ENCODE measurements around the gene STAG2.
A peak's percentile ranks its signal among the peaks of the same experiment; 100 is the strongest.
"Not testable (repeated sequence)": the region's sequence is repeated elsewhere in the genome, so short reads cannot be mapped to it uniquely, and the experiment has no call there.

The STAG2 gene

DNA sequence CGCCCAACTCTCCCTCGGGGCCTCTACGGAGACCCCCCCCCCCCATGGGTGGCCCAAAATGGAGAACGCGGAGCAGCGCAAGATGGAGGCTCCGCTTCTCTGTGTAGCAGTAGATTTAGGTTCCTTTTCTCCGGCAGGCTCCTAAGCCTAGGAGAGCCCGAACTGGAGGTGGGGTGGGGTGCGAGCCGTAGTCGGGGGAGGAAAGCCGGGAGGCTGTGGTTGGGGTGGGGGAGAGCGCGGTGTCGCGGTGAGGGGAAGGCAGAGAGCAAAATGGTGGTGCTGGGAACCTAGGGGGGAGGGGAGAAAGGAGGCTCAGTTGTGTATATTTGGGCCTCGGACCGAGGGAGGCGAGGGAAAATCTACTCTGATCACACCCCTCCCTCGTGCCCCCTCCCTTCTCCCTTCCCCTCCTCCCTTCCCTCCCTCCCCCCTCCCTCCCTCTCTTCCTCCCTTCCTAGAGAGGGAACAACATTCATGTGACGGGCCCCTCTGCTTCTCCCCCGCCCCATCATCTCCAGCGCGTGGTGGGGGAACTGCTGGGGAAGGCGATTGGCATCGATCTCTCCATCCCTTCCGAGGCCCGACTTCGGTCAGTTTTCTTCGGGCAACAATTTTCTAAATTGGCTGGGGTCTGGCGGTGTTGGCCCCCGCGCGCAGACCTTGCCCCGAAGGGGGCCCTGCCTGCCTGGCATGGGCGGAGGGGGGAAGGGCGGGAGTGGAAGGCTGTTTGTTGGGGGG, at the start of gene STAG2:
TSS of gene STAG2 (plus strand) at position 439 of the 738 bp plus-strand sequence. CDS start 60,922 bp downstream, outside the sequence.
- DNase-seq (ENCODE audit: low spot score), result peak; percentile 88

DNA sequence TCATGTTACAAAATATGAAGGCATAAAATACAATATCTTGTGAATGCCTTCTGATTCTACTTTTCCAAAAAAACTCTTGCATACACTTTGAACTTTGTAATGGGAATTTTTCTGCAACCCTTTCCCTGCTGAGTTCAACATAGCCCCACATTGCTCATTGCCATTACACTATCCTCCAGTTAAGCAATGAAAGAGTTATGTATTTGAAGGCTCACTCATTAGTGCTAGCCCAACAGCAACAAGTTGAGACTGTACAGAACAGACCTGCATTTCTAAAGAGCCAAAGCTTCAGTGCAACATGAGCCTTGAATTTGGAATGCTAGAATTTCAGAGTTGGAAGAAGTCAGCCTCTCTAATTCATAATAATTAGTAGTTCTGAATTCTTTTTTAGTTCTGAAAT, 44.4 kb upstream of the STAG2 start:
- no peak for DNase-seq (ENCODE audit: low spot score)

DNA sequence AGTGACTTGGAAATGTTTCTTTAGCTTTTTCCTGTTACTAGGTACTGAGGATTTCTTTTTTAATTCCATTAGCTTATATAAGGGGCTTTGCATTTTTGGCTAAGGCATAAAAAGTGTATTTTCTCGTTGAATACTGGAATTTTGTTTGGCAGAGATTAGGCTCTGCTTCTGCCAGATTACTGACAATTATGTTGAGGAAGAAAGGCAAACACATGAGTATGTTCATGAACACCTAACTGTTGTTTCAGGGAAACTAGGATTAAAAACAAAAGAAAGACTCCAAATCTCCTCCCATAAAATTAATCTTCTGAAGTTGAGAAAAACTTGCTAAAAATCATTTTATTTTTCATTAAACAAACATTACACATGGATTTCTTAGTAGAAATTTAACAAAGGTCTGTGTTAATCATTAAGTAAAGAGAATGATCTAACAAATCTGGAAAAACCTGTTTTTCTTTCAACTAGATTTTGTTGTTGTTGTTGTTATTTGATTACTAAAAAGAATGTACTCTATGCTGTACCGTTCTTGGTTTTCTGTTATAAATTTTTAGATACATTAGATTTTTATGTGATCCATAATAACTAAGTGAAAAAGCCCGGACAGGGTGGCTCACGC, 43.3 kb upstream of the STAG2 start:
- DNase-seq (ENCODE audit: low spot score), result no peak

DNA sequence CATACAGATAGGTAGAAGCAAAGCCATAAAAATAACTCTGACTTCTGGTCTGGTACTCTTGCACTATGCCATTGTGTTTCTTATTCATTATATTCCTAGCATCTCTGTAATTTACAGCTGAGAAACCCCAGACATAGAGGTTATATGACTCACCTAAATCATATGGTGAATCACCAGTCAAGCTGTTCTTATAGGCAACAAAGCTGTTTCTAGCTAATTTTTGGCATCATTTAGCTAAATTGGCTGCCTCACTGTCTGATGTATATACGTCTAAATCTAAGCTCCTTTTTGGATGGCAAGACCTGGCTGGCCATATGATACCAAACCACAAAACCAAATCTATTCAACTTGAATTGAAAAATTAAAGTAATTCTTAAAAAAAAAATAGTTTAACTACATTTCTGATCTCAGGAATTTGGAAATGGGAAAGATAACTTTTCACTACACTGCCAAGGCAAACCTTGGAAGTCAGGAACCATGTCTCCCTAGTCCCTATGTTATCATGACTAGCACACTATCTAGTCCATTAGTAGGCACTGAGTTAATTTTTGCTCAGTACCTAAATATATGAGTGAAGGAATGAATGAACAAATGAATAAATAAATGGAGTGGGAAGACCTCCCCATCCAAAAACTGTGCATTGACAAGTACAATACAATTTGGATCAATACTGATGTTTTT, 41.3 kb upstream of the STAG2 start:
- no peak for DNase-seq (ENCODE audit: low spot score)

DNA sequence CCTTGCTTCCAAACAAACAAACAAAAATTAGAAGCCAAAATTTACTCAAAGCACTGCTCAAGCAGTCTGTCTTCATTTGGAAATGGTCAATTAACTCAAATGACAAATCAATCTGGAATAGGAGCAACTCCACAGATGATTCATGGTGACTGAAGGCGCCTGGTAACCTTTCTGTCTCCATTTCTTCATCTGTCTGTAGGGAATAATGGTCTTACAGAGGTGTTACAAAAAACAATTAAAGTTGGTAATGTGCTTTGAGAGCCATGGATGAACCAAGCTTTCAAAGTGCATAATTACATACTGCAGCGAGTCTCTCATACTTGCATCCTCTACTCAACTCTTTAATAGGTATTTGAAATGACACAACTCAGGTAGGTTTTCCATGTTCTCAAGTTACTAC, 38.3 kb upstream of the STAG2 start:
- DNase-seq (ENCODE audit: low spot score), result no peak

DNA sequence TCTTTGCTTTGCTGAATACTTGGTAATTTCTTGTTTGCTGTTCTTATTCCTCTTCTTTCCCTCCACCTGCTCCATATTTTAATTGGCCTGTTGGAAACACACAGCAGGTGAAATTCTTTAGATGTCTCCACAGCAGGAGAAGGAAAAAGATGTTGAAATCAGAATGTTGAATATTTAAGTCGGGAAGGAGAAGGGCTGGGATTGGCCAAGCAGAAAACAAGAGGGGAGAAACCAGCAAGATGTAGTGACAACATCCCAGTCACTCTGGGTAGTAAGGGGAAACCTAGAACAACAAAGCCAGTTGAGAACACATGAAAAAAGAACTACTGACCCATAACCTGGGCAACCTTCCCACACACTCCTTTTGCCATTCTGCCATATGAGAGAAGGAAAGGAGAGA, 37.3 kb upstream of the STAG2 start:
- DNase-seq (ENCODE audit: low spot score), result no peak

DNA sequence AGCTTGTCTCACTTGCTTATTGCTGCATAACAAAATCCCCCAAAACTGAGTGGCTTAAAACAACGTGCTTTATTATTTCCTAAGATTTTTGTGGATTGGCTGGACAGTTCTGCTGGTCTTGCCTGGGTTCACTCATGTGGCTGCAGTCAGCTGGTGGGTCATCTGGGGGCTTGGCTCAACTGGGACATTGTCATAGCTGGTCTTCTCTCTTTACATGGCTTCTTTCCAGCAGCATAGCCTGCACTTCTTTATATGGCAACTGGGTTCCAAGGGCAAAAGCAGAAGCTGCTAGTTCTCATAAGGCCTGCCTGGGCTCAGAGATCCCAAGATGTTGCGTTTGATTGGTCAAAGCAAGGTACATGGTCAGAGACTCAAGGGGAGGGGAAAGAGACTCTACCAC, 33.7 kb upstream of the STAG2 start:
- no peak for DNase-seq (ENCODE audit: low spot score)

DNA sequence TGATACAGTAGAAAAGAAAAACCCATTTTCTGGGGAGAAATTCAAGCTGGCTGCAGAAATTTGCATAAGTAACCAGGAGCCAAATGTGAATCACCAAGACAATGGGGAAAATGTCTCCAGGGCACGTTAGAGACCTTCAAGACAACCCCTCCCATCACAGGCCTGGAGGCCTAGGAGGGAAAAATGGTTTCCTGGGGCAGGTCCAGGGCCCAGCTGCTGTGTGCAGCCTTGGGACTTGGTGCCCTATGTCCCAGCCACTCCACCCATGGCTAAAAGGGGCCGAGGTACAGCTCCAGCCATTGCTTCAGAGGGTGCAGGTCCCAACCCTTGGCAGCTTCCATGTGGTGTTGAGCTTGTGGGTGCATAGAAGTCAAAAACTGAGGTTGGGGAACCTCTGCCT, 29.5 kb upstream of the STAG2 start:
- DNase-seq (ENCODE audit: low spot score), result not testable (repeated sequence)

DNA sequence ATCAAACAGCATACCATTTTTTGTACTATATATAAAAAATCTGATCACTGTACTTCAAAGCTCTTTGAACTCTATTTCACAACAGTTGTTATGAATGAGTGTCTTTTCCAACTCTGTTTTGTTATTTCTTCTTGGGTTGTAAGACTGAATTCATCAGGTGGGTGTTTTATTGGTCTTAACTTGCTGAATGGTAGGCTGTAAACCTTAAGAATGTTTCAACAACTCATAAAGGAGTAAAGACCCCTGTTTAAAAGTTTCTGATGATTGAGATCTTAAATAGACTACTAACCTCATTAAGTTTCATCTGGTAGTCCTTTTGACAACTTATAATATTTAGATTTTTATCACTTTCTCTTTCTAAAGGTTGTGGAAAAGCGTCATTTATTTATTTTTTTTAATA, 18.4 kb upstream of the STAG2 start:
- no peak for DNase-seq (ENCODE audit: low spot score)

DNA sequence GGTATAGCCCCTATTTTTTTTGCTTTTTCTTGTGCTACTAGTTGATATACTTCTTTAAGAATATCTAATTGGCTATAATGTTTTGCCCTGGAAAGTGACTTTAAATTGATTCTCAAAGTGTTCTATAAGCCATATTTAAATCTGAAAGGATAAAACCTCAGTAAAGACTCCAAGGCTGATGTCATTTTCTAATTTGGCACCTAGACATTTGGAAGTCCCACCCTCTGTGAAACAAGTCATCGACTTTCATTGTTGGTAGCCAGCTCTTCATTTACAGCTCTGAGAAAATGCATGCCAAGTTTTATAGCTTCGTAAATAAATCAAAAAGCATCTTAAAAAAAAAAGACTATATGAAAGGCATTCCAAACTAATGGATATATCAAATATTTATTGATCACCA, 18.0 kb upstream of the STAG2 start:
- no peak for DNase-seq (ENCODE audit: low spot score)

DNA sequence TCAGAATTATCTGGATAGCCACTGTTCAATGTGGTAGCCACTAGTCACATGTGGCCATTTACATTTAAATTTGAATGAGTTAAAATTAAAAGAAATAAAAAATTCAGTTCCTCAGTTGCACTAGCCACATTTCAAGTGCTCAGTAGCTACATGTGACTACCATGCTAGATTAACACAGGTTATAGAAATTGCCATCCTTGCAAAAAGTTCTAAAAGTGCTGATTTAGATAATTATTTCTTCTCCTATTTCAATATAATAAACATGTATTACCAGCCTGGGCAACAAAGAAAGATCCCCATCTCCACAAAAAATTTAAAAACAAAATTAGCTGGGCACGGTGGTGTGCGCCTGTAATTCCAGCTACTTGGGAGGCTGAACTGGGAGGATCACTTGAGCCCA, 11.7 kb upstream of the STAG2 start:
- DNase-seq (ENCODE audit: low spot score), result no peak

DNA sequence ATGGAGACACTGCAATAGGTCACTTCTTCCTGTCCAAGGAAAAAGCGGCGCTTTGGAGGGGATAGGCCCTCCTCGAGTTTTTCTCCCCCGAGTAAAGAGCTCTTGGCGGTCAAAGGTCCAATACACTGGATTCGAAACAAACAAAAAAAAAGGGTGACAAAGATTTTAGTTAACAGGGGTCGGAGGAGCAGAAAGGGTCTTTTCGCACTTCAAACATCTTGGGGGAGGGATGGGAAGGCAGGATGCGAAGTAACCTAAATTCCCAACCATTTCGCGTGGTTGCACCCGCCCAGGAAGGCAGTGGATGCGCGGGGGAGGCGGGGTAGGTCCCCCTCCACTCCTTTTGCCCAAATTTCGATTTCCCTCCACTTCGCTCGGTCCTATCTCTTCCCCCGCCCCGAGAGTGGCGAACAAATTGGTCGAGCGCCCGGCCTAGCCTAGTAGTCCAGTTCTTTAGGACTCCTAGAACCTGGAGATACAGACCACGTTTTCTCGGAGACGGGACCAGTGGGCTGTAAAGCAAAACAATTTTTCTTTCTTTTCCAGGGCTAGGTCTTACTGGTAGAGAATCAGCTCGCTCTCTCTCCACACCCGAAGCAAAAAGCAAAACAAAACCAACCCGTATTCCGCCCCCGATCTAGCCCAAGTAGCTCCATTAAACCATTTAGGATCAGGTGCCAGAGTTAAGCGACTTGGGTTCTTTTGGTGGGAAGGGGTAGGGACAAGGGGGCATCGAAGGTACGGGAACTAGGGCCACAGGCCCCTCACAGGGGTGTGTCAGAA, 2.0 kb upstream of the STAG2 start:
- DNase-seq (ENCODE audit: low spot score), result peak; percentile 51

DNA sequence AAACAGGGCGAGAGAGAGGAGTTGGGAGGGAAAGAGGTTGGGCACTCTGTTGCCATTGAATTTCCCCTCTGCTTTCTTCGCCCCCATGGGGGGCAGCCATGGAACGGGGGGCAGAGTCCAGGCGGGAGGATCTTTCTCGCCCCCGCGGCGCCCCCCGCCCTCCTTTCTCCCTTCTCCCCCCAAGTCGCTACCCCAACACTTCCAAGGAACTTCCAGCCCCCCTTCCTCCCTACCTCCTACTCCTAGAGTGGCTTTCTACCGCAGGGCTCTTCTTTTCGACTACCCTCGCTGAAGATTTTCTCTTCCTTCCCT, 594 bp upstream of the STAG2 start:
- no peak for DNase-seq (ENCODE audit: low spot score)

DNA sequence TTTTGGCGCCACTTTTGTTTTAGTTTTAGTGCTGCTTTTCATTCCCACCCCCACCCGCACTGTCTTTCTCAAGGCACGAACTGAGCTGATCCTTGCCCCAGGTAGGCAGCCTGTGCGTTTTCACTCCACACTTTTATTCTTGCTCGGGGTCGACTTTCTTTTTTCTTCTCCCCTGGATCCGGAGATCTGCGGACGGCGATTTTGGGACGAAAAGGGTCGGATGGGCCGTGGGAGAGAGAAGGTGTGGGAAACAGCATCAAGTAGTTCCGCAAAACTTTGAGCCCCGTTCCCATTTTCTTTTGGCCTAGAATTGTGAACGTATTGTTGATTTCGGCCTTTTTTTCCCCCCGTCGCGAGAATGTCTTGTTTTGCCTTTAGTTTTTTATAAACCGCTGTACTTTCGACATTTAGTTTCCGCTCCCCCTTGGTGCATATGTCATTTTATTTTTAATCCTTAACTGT, 531 bp downstream of the STAG2 start:
- no peak for DNase-seq (ENCODE audit: low spot score)

DNA sequence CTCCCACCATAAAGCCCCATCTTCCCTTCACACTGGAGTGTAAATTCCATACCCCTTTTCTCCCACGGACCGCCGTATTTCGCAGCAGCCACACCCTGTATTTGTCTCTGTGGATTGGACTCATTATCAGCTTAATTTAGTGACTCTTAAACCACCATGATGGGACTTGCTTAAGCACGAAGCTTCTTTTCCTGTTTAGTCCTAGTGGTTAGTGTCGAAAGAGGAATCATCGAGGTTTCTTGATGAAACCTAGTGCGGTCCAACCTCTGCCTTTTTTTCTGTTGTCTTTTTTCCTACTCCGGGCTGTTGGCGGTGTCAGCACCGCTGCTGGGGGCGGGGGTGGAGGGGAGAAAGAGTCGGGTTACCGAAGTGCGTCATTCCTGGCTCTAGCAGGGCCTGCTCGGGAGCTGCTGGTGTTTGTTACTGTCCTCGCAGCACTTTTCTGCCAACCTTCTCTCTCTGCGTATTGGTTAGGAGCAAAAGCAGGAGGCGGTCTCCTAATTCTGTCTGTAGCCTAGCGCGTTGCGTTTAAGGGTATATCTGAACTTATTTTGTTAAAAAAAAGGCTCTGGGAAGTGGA, 1.4 kb downstream of the STAG2 start:
- peak; percentile 89 for DNase-seq (ENCODE audit: low spot score)

DNA sequence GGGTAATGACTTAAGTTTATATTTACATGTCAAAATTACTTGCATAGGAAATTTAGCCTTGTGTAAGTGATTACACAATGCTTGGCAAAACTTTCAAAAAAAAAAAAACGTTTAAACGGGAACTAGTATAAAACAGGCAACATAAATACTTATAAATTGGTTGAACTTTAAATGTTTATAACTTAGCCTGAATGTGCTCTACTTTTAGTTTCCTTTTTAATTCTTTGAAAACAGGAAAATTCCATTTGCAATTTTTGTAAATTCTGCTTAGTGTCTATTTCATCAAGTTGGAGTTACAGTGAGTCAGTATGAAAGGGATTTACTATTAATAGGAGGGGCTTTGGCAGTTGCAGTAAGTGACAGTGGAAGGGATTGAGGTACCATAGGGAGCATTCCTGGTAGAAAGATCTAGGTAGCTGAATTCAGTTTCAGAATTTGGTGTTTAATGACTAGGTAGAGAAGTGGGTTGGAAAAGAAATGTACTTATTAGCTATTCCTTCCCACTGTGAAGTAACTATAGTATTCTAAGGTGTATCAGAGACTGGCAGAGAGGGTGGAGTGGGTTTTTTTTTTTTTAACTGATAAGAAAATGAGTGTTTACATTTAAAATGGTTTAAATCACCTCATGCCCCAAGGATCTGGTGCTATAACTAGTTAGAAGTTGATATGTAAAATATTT, 2.8 kb downstream of the STAG2 start:
- peak; percentile 3 for DNase-seq (ENCODE audit: low spot score)

DNA sequence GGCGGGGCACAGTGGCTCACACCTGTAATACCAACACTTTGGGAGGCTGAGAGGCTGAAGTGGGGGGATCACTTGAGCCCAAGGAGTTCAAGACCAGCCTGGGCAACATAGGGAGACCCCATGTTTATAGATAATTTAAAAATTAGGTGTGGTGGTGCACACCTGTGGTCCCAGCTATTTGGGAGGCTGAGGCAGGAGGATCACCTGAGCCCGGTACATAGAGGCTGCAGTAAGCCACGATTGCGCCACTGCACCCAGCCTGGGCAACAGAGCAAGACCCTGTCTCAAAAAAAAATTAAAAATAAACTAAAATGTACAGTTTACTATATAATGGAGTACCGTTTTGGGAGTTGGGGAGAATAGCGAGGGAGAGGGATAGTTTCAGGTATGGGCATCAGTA, 4.2 kb downstream of the STAG2 start:
- no peak for DNase-seq (ENCODE audit: low spot score)

DNA sequence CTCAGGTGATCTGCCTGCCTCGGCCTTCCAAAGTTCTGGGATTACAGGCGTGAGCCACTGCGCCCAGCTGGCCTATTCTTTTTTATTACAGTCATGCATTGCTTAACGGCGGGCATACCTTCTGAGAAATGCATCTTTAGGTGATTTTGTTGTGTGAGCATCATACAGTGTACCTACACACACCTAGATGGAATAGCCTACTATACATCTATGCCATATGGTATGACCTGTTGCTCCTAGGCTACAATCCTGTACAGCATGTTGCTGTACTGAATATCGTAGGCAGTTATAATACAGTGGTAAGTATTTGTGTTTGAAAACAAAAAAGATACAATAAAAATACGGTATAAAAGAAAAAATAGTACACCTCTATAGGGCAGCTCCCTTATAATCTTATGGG, 6.0 kb downstream of the STAG2 start:
- DNase-seq (ENCODE audit: low spot score), result no peak

DNA sequence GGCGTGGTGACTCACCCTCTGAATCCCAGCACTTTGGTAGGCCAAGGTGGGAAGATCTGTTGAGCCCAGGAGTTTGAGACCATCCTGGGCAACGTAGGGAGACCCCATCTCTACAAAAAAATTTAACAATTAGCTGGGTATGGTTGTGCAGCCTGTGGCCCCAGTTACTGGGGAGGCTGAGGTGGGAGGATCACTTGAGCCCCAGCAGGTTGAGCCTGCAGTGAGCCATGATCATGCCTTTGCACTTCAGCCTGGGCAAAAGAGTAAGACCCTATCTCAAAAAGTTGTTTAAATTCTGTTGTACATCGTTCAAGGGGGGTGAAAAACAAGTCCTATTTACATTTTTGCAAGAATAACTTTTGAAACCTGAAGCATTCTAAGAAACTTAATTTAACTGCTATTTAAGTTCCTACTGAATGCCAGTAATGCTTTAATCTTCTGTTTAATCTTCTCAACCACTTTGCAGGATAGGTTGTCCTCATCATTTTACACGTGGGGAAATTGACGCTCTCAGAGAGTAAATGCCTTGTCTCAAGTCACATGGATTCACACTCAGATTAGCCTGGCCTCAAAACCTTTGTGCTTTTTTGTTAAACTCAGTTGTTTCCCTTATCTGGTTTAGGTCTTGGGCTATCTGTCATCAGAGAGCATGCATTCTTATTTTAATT, 7.0 kb downstream of the STAG2 start:
- no peak for DNase-seq (ENCODE audit: low spot score)

DNA sequence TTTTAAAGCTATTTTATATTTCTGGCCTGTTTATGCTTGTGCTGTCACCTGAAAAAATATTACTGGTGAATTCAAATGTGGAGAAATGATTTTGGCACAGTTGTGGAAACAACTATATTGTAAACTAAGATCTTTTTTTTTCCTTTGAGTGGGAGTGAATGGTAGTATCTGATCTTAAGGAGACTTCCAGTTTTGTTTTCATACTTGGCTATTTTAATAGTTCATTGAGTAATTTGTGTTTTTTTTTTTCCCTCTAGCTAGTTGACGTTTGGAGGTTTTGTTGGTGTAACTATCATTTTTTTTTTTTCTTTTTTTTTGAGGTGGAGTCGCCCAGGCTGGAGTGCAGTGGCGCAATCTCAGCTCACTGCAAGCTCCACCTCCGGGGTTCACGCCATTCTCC, 10.5 kb downstream of the STAG2 start:
- no peak for DNase-seq (ENCODE audit: low spot score)

DNA sequence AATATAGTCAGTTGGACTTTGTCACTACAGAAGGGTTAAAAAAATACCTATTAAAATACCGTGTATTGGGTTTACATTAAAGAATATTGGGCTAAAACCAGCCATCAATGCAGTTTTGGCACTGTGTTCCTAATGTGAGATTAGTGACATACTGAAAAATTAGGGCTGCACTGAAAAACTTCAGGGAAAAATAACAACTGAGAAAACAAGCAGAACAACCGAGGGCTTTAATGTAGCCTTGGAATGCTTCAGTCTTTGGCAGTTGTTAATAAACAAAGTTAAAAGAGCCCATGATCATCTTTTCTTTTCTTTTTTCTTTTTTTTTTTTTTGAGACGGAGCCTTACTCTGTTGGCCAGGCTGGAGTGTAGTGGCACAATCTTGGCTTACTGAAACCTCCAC, 12.4 kb downstream of the STAG2 start:
- no peak for DNase-seq (ENCODE audit: low spot score)
